OCI-LY7 (cell line): Measurements from ENCODE around the gene ATP6V0E2. TPM values are rescaled to one million over a fixed set of nuclear protein-coding genes. Genes with fewer than 3 reads are reported as not detected.

ENCODE experiments used
- BruUV-seq: library from RNA; stranded (reverse); fragments of 400-500 nt; replicated peaks from 2 replicates; lab custom pipeline; 2021; lab: Mats Ljungman, UMichigan
- CTCF ChIA-PET: fragments of 300-600 bp; sonication (Branson Sonifier 250); formaldehyde crosslinking; loops from one replicate; lab custom pipeline; 2022; ENCODE audit warnings: antibody characterized with exemption; ENCODE audit not compliant: unreplicated experiment; lab: Charles Lee
- POLR2A ChIA-PET: fragments of 300-600 bp; sonication (Branson Sonifier 250); formaldehyde crosslinking; loops from one replicate; lab custom pipeline; 2022; ENCODE audit warnings: antibody characterized with exemption; lab: Charles Lee
- DNase-seq: peaks from one replicate; pipeline ENCODE4 v3.0.0-alpha.2; 2015; ENCODE audit warnings: low spot score
- H2AFZ ChIP-seq: fragments of 200-600 bp; sonication (generic), shearing (Covaris generic); 2 replicates; pipeline ENCODE4 v1.6.1; 2014; ENCODE audit warnings: mild to moderate bottlenecking, antibody characterized with exemption, low read length, moderate library complexity
- H3K27ac ChIP-seq: fragments of 200-600 bp; sonication (generic); 2 replicates; pipeline ENCODE4 v1.5.1; 2014; ENCODE audit warnings: mixed run types, low read depth, mild to moderate bottlenecking, moderate library complexity, low read length, inconsistent platforms; ENCODE audit not compliant: poor library complexity, severe bottlenecking
- H3K36me3 ChIP-seq: fragments of 200-600 bp; sonication (generic); 2 replicates; pipeline ENCODE4 v1.6.1; 2014; ENCODE audit warnings: mild to moderate bottlenecking, antibody characterized with exemption, low read length, moderate library complexity, mixed read lengths; ENCODE audit not compliant: insufficient read depth
- H3K4me1 ChIP-seq: fragments of 200-600 bp; sonication (generic); 2 replicates; pipeline ENCODE4 v1.5.1; 2014; ENCODE audit warnings: mild to moderate bottlenecking, low read length; ENCODE audit not compliant: insufficient read depth, poor library complexity, severe bottlenecking
- H3K4me2 ChIP-seq: fragments of 200-600 bp; sonication (generic); 2 replicates; pipeline ENCODE4 v1.6.1; 2014; ENCODE audit warnings: mild to moderate bottlenecking, low read length
- H3K4me3 ChIP-seq: fragments of 200-600 bp; sonication (generic); 2 replicates; pipeline ENCODE4 v1.5.1; 2014; ENCODE audit warnings: mild to moderate bottlenecking, low read depth, low read length; ENCODE audit not compliant: poor library complexity, severe bottlenecking
- H3K79me2 ChIP-seq: fragments of 200-600 bp; sonication (generic); 2 replicates; pipeline ENCODE4 v1.6.1; 2016; ENCODE audit warnings: low read depth, mild to moderate bottlenecking, low read length, moderate library complexity, mixed read lengths; ENCODE audit not compliant: insufficient read depth
- H3K9me2 ChIP-seq: fragments of 200-600 bp; sonication (generic); 2 replicates; pipeline ENCODE4 v1.6.1; 2016; ENCODE audit warnings: mild to moderate bottlenecking, low read length, mixed read lengths; ENCODE audit not compliant: insufficient read depth
- H3K9me3 ChIP-seq: fragments of 200-600 bp; sonication (generic); 2 replicates; pipeline ENCODE4 v1.6.1; 2014; ENCODE audit warnings: mild to moderate bottlenecking, mixed run types, low read length, mixed read lengths
- H4K20me1 ChIP-seq: fragments of 200-600 bp; sonication (generic); 2 replicates; pipeline ENCODE4 v1.6.1; 2014; ENCODE audit warnings: mild to moderate bottlenecking, antibody characterized with exemption, low read length, moderate library complexity, mixed read lengths; ENCODE audit not compliant: insufficient read depth
- EZH2phosphoT487 ChIP-seq: fragments of 200-600 bp; sonication (generic); IDR thresholded peaks from 2 replicates; pipeline ENCODE4 v1.6.1; 2018; ENCODE audit warnings: low read depth, borderline replicate concordance, mild to moderate bottlenecking, mixed run types, antibody characterized with exemption, low read length, moderate library complexity, mixed read lengths
- intact Hi-C: fragments of 100-400 bp; cut with micrococcal nuclease; formaldehyde crosslinking; loops from one replicate; pipeline ENCODE4 v1.10.0; 2022; ENCODE audit not compliant: unreplicated experiment
- total RNA-seq, 2 experiments: library from RNA; depleted of rRNA in 1 of 2; stranded (reverse); fragments of >200 nt in 1 of 2; shearing (Covaris generic) in 1 of 2; gene quantifications; 2 replicates each; pipeline ENCODE4 v1.2.3, GENCODE V29; 2014 to 2022
- TF ChIP-seq, protein P1 (sequence below): fragments of 200-600 bp; sonication (generic); conservative IDR thresholded peaks from 2 replicates; pipeline ENCODE4 v1.5.1; 2014; ENCODE audit warnings: mild to moderate bottlenecking, antibody characterized with exemption, low read length, moderate library complexity, mixed read lengths

The ATP6V0E2 gene
- total RNA-seq, 2 experiments from 2014 or later = 38.6 to 48.1 TPM

GRCh38 chr7:149831741-149832219, 42.0 kb upstream of the ATP6V0E2 start:
- POLR2A ChIA-PET = no interaction called here
- no peak for TF ChIP-seq EZH2phosphoT487
- TF ChIP-seq, protein P1, sequence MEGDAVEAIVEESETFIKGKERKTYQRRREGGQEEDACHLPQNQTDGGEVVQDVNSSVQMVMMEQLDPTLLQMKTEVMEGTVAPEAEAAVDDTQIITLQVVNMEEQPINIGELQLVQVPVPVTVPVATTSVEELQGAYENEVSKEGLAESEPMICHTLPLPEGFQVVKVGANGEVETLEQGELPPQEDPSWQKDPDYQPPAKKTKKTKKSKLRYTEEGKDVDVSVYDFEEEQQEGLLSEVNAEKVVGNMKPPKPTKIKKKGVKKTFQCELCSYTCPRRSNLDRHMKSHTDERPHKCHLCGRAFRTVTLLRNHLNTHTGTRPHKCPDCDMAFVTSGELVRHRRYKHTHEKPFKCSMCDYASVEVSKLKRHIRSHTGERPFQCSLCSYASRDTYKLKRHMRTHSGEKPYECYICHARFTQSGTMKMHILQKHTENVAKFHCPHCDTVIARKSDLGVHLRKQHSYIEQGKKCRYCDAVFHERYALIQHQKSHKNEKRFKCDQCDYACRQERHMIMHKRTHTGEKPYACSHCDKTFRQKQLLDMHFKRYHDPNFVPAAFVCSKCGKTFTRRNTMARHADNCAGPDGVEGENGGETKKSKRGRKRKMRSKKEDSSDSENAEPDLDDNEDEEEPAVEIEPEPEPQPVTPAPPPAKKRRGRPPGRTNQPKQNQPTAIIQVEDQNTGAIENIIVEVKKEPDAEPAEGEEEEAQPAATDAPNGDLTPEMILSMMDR = no peak
- no peak overlapping the region for H3K4me3 ChIP-seq
- no peak overlapping the region for H3K27ac ChIP-seq
- H3K79me2 ChIP-seq = no peaks in the 10 kb centered on the region
- no peaks in the 10 kb centered on the region for H3K36me3 ChIP-seq
- no peak overlapping the region for H3K4me2 ChIP-seq
- H3K9me2 ChIP-seq = no peaks in the 10 kb centered on the region
- intact Hi-C loops = no loop called here
- BruUV-seq = no TSS peak
- H3K4me1 ChIP-seq = no peaks in the 10 kb centered on the region
- DNase-seq = no peak
- CTCF ChIA-PET = no interaction called here
- no peaks in the 10 kb centered on the region for H4K20me1 ChIP-seq
- no peak overlapping the region for H2AFZ ChIP-seq
- no peaks in the 10 kb centered on the region for H3K9me3 ChIP-seq

DNA sequence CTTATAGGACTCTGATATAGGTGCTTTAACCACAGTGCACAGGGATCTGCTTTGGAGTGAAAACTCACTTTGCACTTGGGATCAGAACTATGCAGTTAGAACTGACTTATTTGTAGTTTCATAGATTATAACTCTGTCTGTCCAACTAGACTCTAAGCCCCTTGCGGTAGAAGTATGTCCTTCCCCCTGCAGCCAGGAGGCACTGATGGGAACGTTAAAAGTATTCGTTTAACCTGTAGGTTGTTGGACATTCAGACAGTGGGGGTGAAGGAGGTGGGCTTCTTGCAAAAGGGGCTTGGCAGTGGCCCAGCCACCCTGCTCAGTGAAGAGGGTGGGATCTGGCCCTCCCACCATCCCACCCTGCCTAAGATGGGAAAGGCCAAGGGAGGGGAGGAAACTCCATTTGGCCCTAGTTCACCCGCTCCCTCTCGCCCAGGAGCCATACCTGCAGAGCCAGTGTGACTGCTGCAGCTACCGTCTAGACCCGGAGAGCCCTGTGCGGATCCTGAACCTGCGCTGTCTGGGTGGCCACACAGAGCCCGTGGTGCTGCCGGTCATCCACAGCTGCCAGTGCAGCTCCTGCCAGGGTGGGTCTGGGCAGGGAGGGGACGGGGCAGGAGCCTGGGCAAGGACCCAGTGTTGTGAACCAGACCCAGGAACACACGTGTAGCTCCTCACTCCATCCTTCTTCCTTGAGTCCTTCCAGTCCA, 41.3 kb upstream of the ATP6V0E2 start:
- BruUV-seq = no TSS peak
- TF ChIP-seq, protein P1 = no peak
- Histone ChIP-seq H4K20me1 (no peaks in the 10 kb centered on the region), H3K9me3 (no peaks in the 10 kb centered on the region), H2AFZ (no peak overlapping the region), H3K79me2 (no peaks in the 10 kb centered on the region), H3K4me3 (no peak overlapping the region), H3K4me2 (no peak overlapping the region), H3K9me2 (no peaks in the 10 kb centered on the region), H3K4me1 (no peaks in the 10 kb centered on the region), H3K36me3 (no peaks in the 10 kb centered on the region), H3K27ac (no peak overlapping the region)
- DNase-seq = no peak
- ChIA-PET POLR2A (no interaction called here), CTCF (interaction anchor here (0.6 kb wide), 1 partner anchor 30 kb away, joined by 11 read pairs; no protein-coding TSS in a partner anchor)
- intact Hi-C loops = no loop called here

- BruUV-seq = no TSS peak
- Histone ChIP-seq H2AFZ (no peak overlapping the region), H3K4me3 (no peak overlapping the region), H3K4me1 (no peaks in the 10 kb centered on the region), H3K4me2 (no peak overlapping the region), H4K20me1 (no peaks in the 10 kb centered on the region), H3K79me2 (no peaks in the 10 kb centered on the region), H3K9me3 (no peaks in the 10 kb centered on the region), H3K36me3 (no peaks in the 10 kb centered on the region), H3K27ac (no peak overlapping the region), H3K9me2 (no peaks in the 10 kb centered on the region)
- intact Hi-C loops = no loop called here
- ChIA-PET CTCF (no interaction called here), POLR2A (no interaction called here)
- DNase-seq = no peak
- TF ChIP-seq, protein P1 = no peak
- TF ChIP-seq EZH2phosphoT487 = no peak
Measured at GRCh38 chr7:149833495-149834130, 40.2 kb upstream of the ATP6V0E2 start.
